Measurements from ENCODE around the gene FKBP7.
"Not testable (repeated sequence)": the region's sequence is repeated elsewhere in the genome, so short reads cannot be mapped to it uniquely, and the experiment has no call there.

DNA sequence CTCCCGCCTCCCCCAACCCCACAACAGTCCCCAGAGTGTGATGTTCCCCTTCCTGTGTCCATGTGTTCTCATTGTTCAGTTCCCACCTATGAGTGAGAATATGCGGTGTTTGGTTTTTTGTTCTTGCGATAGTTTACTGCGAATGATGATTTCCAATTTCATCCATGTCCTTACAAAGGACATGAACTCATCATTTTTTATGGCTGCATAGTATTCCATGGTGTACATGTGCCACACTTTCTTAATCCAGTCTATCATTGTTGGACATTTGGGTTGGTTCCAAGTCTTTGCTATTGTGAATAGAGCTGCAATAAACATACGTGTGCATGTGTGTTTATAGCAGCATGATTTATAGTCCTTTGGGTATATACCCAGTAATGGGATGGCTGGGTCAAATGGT lies 46.6 kb upstream of the FKBP7 start:
- TF ChIP-seq, protein P1, sequence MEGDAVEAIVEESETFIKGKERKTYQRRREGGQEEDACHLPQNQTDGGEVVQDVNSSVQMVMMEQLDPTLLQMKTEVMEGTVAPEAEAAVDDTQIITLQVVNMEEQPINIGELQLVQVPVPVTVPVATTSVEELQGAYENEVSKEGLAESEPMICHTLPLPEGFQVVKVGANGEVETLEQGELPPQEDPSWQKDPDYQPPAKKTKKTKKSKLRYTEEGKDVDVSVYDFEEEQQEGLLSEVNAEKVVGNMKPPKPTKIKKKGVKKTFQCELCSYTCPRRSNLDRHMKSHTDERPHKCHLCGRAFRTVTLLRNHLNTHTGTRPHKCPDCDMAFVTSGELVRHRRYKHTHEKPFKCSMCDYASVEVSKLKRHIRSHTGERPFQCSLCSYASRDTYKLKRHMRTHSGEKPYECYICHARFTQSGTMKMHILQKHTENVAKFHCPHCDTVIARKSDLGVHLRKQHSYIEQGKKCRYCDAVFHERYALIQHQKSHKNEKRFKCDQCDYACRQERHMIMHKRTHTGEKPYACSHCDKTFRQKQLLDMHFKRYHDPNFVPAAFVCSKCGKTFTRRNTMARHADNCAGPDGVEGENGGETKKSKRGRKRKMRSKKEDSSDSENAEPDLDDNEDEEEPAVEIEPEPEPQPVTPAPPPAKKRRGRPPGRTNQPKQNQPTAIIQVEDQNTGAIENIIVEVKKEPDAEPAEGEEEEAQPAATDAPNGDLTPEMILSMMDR (IDR thresholded peaks at IDR 0.05): not testable (repeated sequence)
- TF ChIP-seq POLR2A, POLR2AphosphoS5, EP300 (IDR thresholded peaks at IDR 0.05): not testable (repeated sequence)
